Fibroblast of lung (primary cell): ENCODE measurements around the gene HSD17B8. TPM values are rescaled to one million over a fixed set of nuclear protein-coding genes. Genes with fewer than 3 reads are reported as not detected.

Experiments used
- DNase-seq, 2 donors: peaks; one replicate each; pipeline versions ENCODE4 v3.0.0 to v3.0.0-alpha.2; 2010; ENCODE audit warnings: low read depth in 2 of 2
- H2AFZ ChIP-seq: 2 replicates; pipeline ENCODE4 v1.5.1; 2012; ENCODE audit warnings: low read length, control low read depth, inconsistent platforms
- H3K27ac ChIP-seq: 2 replicates; pipeline ENCODE4 v1.5.1; 2011; ENCODE audit warnings: low read length, control low read depth; ENCODE audit not compliant: insufficient read depth
- H3K27me3 ChIP-seq: 2 replicates; pipeline ENCODE4 v1.5.1; 2011; ENCODE audit warnings: mild to moderate bottlenecking, low read length; ENCODE audit not compliant: control insufficient read depth, insufficient read depth
- H3K36me3 ChIP-seq: 2 replicates; pipeline ENCODE4 v1.5.1; 2011; ENCODE audit warnings: low read length; ENCODE audit not compliant: control insufficient read depth, insufficient read depth
- H3K4me1 ChIP-seq: 2 replicates; pipeline ENCODE4 v1.5.1; 2011; ENCODE audit warnings: low read length; ENCODE audit not compliant: control insufficient read depth, insufficient read depth; ENCODE audit errors: extremely low read depth
- H3K4me2 ChIP-seq: 2 replicates; pipeline ENCODE4 v1.5.1; 2011; ENCODE audit warnings: low read length, control low read depth; ENCODE audit not compliant: insufficient read depth; ENCODE audit errors: extremely low read depth
- H3K4me3 ChIP-seq, 4 experiments: fragments of 200-600 bp in 1 of 4; sonication (generic) in 1 of 4; replicated peaks in 1 of 4; 2 replicates each; pipeline ENCODE4 v1.5.1; 2011 to 2016; ENCODE audit warnings: low read length in 4 of 4, low read depth in 3 of 4, mild to moderate bottlenecking in 3 of 4, control low read depth in 2 of 4, inconsistent platforms in 1 of 4, mixed read lengths in 1 of 4; ENCODE audit not compliant: insufficient read depth in 1 of 4; ENCODE audit errors: control extremely low read depth in 1 of 4
- H3K79me2 ChIP-seq: 2 replicates; pipeline ENCODE4 v1.5.1; 2012; ENCODE audit warnings: mild to moderate bottlenecking, low read length, inconsistent platforms; ENCODE audit not compliant: control insufficient read depth, insufficient read depth
- H3K9ac ChIP-seq: 2 replicates; pipeline ENCODE4 v1.5.1; 2011; ENCODE audit warnings: mild to moderate bottlenecking, low read length, control low read depth; ENCODE audit not compliant: insufficient read depth
- H3K9me3 ChIP-seq: 2 replicates; pipeline ENCODE4 v1.5.1; 2012; ENCODE audit warnings: low read depth, low read length; ENCODE audit not compliant: control insufficient read depth, insufficient read depth
- H4K20me1 ChIP-seq: 2 replicates; pipeline ENCODE4 v1.5.1; 2011; ENCODE audit warnings: low read length; ENCODE audit not compliant: control insufficient read depth, insufficient read depth; ENCODE audit errors: extremely low read depth
- CTCF ChIP-seq, 2 donors: IDR thresholded peaks in 1 of 2; conservative IDR thresholded peaks in 1 of 2; 1 replicate in 1 of 2; 2 replicates in 1 of 2; pipeline ENCODE4 v1.5.1; 2011 to 2012; ENCODE audit warnings: low read length in 2 of 2, control low read depth in 1 of 2, inconsistent platforms in 1 of 2, low read depth in 1 of 2, mild to moderate bottlenecking in 1 of 2
- EZH2 ChIP-seq: IDR thresholded peaks from 2 replicates; pipeline ENCODE4 v1.5.1; 2012; ENCODE audit warnings: low read length, control low read depth, mild to moderate bottlenecking; ENCODE audit errors: missing control alignments
- polyA plus RNA-seq, 2 donors: library from polyadenylated mRNA; depleted of rRNA in 1 of 2; stranded (reverse) in 1 of 2; unstranded in 1 of 2; fragments of >200 nt; gene quantifications; 2 replicates each; pipeline ENCODE4 v1.2.1, GENCODE V29; 2011 to 2012; ENCODE audit warnings: missing spikeins in 1 of 2
- total RNA-seq: library from RNA; depleted of rRNA; stranded (reverse); fragments of >200 nt; gene quantifications from 2 replicates; pipeline ENCODE4 v1.2.1, GENCODE V29; 2014

HSD17B8 gene
- total and polyA plus RNA-seq, 2 donors (not counting 1 experiment from before 2014, with no cell fraction given): 4.9 to 11.4 TPM

- peaks cover 5% of the 10 kb centered on the region for H3K4me1 ChIP-seq
- H3K79me2 ChIP-seq: no peaks in the 10 kb centered on the region
- H3K27ac ChIP-seq: no peak overlapping the region
- no peaks in the 10 kb centered on the region for H4K20me1 ChIP-seq
- H3K9me3 ChIP-seq: no peaks in the 10 kb centered on the region
- H3K9ac ChIP-seq: no peak overlapping the region
- H3K36me3 ChIP-seq: no peaks in the 10 kb centered on the region
- no peak overlapping the region for H3K4me2 ChIP-seq
- no peak overlapping the region for H3K4me3 ChIP-seq
- H3K27me3 ChIP-seq: no peaks in the 10 kb centered on the region
- TF ChIP-seq EZH2: no peak
- TF ChIP-seq CTCF (conservative IDR thresholded peaks at IDR 0.05 in 1 of 2, IDR thresholded peaks at IDR 0.05 in 1 of 2; ENCODE audit: low read depth in 1 of 2, low read length in 2 of 2): no peak
- H2AFZ ChIP-seq: no peak overlapping the region
- DNase-seq: no peak
Observed at GRCh38 chr6:33164665-33165373, 39.6 kb upstream of the HSD17B8 start.

- Histone ChIP-seq H2AFZ (no peak overlapping the region), H3K79me2 (no peaks in the 10 kb centered on the region), H3K4me3 (no peak overlapping the region), H3K4me2 (no peak overlapping the region), H4K20me1 (no peaks in the 10 kb centered on the region), H3K36me3 (no peaks in the 10 kb centered on the region), H3K9ac (no peak overlapping the region), H3K4me1 (peaks cover 5% of the 10 kb centered on the region), H3K27ac (no peak overlapping the region), H3K27me3 (no peaks in the 10 kb centered on the region), H3K9me3 (no peaks in the 10 kb centered on the region)
- TF ChIP-seq CTCF (conservative IDR thresholded peaks at IDR 0.05 in 1 of 2, IDR thresholded peaks at IDR 0.05 in 1 of 2; ENCODE audit: low read depth in 1 of 2, low read length in 2 of 2) (no peak), EZH2 (no peak)
- DNase-seq: no peak
Observed at GRCh38 chr6:33165581-33166258, 38.7 kb upstream of the HSD17B8 start.

- no peak overlapping the region for H2AFZ ChIP-seq
- H4K20me1 ChIP-seq: no peaks in the 10 kb centered on the region
- H3K4me1 ChIP-seq: peaks cover 3% of the 10 kb centered on the region
- H3K27me3 ChIP-seq: no peaks in the 10 kb centered on the region
- no peak overlapping the region for H3K4me2 ChIP-seq
- H3K9me3 ChIP-seq: no peaks in the 10 kb centered on the region
- no peak overlapping the region for H3K27ac ChIP-seq
- H3K4me3 ChIP-seq: no peak overlapping the region
- DNase-seq: no peak
- H3K36me3 ChIP-seq: no peaks in the 10 kb centered on the region
- no peak for TF ChIP-seq CTCF (conservative IDR thresholded peaks at IDR 0.05 in 1 of 2, IDR thresholded peaks at IDR 0.05 in 1 of 2; ENCODE audit: low read depth in 1 of 2, low read length in 2 of 2)
- H3K79me2 ChIP-seq: no peaks in the 10 kb centered on the region
- no peak overlapping the region for H3K9ac ChIP-seq
Observed at GRCh38 chr6:33166363-33166762, 38.1 kb upstream of the HSD17B8 start.
